ENCODE results near the gene PSMD11.

Gene PSMD11

GRCh38 chr17:32479074-32479617, 34.8 kb downstream of the PSMD11 start:
- ATAC-seq (ENCODE audit: insufficient read depth, low read depth): no peak
- H3K79me2 ChIP-seq (ENCODE audit: insufficient read depth, low read length): no peaks in the 10 kb centered on the region
- DNase-seq: no peak
- H3K4me3 ChIP-seq (ENCODE audit: low read depth in 1 of 2, low read length in 2 of 2): no peak overlapping the region
- H3K36me3 ChIP-seq (ENCODE audit: insufficient read depth, low read length): peaks cover 88% of the 10 kb centered on the region
- no peak overlapping the region for H3K9ac ChIP-seq (ENCODE audit: low read depth, low read length)
- H2AFZ ChIP-seq (ENCODE audit: low read depth, low read length): no peak overlapping the region
- H3K27me3 ChIP-seq (ENCODE audit: insufficient read depth, low read length, poor library complexity): no peaks in the 10 kb centered on the region
- H4K20me1 ChIP-seq (ENCODE audit: insufficient read depth, low read length): peaks cover 6% of the 10 kb centered on the region; the same call in 1 of the 2 replicates
- H3K9me3 ChIP-seq (ENCODE audit: insufficient read depth, low read length, severe bottlenecking): no peaks in the 10 kb centered on the region
- H3K4me1 ChIP-seq (ENCODE audit: insufficient read depth, low read length): no peaks in the 10 kb centered on the region
- H3K4me2 ChIP-seq (ENCODE audit: insufficient read depth, low read length): no peak overlapping the region
- no peak overlapping the region for H3K27ac ChIP-seq (ENCODE audit: low read length)
- TF ChIP-seq EZH2 (IDR thresholded peaks at IDR 0.05; ENCODE audit: borderline replicate concordance, low read depth, low read length, severe bottlenecking): no peak
- TF ChIP-seq CTCF (IDR thresholded peaks at IDR 0.05; ENCODE audit: borderline replicate concordance, extremely low read depth, low read length, poor library complexity, severe bottlenecking): no peak

- no peak overlapping the region for H2AFZ ChIP-seq (ENCODE audit: low read depth, low read length)
- no peak for TF ChIP-seq CTCF (IDR thresholded peaks at IDR 0.05; ENCODE audit: borderline replicate concordance, extremely low read depth, low read length, poor library complexity, severe bottlenecking)
- no peak for TF ChIP-seq EZH2 (IDR thresholded peaks at IDR 0.05; ENCODE audit: borderline replicate concordance, low read depth, low read length, severe bottlenecking)
- H3K4me2 ChIP-seq (ENCODE audit: insufficient read depth, low read length): no peak overlapping the region
- peaks cover 68% of the 10 kb centered on the region for H3K36me3 ChIP-seq (ENCODE audit: insufficient read depth, low read length)
- no peaks in the 10 kb centered on the region for H3K27me3 ChIP-seq (ENCODE audit: insufficient read depth, low read length, poor library complexity)
- peaks cover 3% of the 10 kb centered on the region; the same call in 1 of the 2 replicates for H4K20me1 ChIP-seq (ENCODE audit: insufficient read depth, low read length)
- H3K27ac ChIP-seq (ENCODE audit: low read length): no peak overlapping the region
- DNase-seq: no peak
- peaks cover 4% of the 10 kb centered on the region for H3K4me1 ChIP-seq (ENCODE audit: insufficient read depth, low read length)
- no peak overlapping the region for H3K4me3 ChIP-seq (ENCODE audit: low read depth in 1 of 2, low read length in 2 of 2)
- no peak overlapping the region for H3K9ac ChIP-seq (ENCODE audit: low read depth, low read length)
- ATAC-seq (ENCODE audit: insufficient read depth, low read depth): no peak
- H3K9me3 ChIP-seq (ENCODE audit: insufficient read depth, low read length, severe bottlenecking): no peaks in the 10 kb centered on the region
- H3K79me2 ChIP-seq (ENCODE audit: insufficient read depth, low read length): no peaks in the 10 kb centered on the region
These were observed 36.9 kb downstream of the PSMD11 start for GRCh38 chr17:32481193-32481592.

- Histone ChIP-seq H3K4me2 (ENCODE audit: insufficient read depth, low read length) (no peak overlapping the region), H4K20me1 (ENCODE audit: insufficient read depth, low read length) (peaks cover 3% of the 10 kb centered on the region; the same call in 1 of the 2 replicates), H3K9ac (ENCODE audit: low read depth, low read length) (no peak overlapping the region), H3K27ac (ENCODE audit: low read length) (no peak overlapping the region), H3K4me1 (ENCODE audit: insufficient read depth, low read length) (peaks cover 11% of the 10 kb centered on the region), H3K27me3 (ENCODE audit: insufficient read depth, low read length, poor library complexity) (no peaks in the 10 kb centered on the region), H2AFZ (ENCODE audit: low read depth, low read length) (no peak overlapping the region), H3K36me3 (ENCODE audit: insufficient read depth, low read length) (peaks cover 52% of the 10 kb centered on the region), H3K9me3 (ENCODE audit: insufficient read depth, low read length, severe bottlenecking) (no peaks in the 10 kb centered on the region), H3K79me2 (ENCODE audit: insufficient read depth, low read length) (0 out of 2 replicates have a peak, but pooled peaks cover 5% of the 10 kb centered on the region), H3K4me3 (ENCODE audit: low read depth in 1 of 2, low read length in 2 of 2) (no peak overlapping the region)
- no peak for ATAC-seq (ENCODE audit: insufficient read depth, low read depth)
- DNase-seq: no peak
- TF ChIP-seq CTCF (IDR thresholded peaks at IDR 0.05; ENCODE audit: borderline replicate concordance, extremely low read depth, low read length, poor library complexity, severe bottlenecking) (no peak), EZH2 (IDR thresholded peaks at IDR 0.05; ENCODE audit: borderline replicate concordance, low read depth, low read length, severe bottlenecking) (no peak)
These were observed 38.4 kb downstream of the PSMD11 start for GRCh38 chr17:32482568-32483320.
